DND-41 (cell line): ENCODE results near the gene AP3S1.

ENCODE experiments used
- CTCF ChIP-seq: IDR thresholded peaks from 2 replicates; pipeline ENCODE4 v1.5.1; 2012; ENCODE audit warnings: borderline replicate concordance, low read length, moderate library complexity, mild to moderate bottlenecking; ENCODE audit not compliant: poor library complexity, severe bottlenecking; ENCODE audit errors: extremely low read depth
- EZH2 ChIP-seq: IDR thresholded peaks from 3 replicates; pipeline ENCODE4 v1.6.1; 2012; ENCODE audit warnings: borderline replicate concordance, low read depth, mild to moderate bottlenecking, moderate library complexity, low read length, inconsistent platforms; ENCODE audit not compliant: severe bottlenecking

GRCh38 chr5:115934388-115934974 lies 92.7 kb downstream of the AP3S1 start:
- no peak for TF ChIP-seq EZH2
- no peak for TF ChIP-seq CTCF
